NT2/D1 (cell line): ENCODE results near the gene ZEB1.

Experiments used
- SUZ12 ChIP-seq: IDR thresholded peaks from 2 replicates; pipeline ENCODE4 v1.6.1; 2011; ENCODE audit not compliant: insufficient read length, insufficient read depth; ENCODE audit errors: extremely low read depth
- ZNF274 ChIP-seq: IDR thresholded peaks from 2 replicates; pipeline ENCODE4 v1.6.1; 2011; ENCODE audit warnings: mild to moderate bottlenecking, low read depth, low read length

DNA sequence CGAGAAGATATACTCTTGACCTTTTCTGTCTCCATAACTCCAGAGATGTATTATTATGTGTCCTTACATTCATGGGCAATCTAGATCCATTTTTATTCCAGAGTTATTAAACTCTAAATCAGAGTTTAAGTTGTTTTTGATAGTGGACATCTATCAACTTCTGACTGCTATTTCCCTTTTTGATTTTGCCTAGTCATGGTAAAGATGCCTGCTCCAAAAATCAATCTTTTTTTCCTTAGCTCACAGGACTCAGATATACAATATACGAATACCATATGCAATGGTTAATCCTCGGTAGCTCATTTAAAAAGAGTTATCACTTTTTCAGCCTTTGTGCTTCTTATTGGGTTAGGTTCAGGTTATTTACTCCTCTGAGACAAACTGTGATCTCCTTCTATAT, 15.8 kb upstream of the ZEB1 start:
- no peak for TF ChIP-seq ZNF274
- no peak for TF ChIP-seq SUZ12
